ENCODE measurements around the gene ICE2.

ICE2 gene

GRCh38 chr15:60373327-60373726, 105.6 kb downstream of the ICE2 start:
- no peak for ATAC-seq (ENCODE audit: low read depth)
- peaks cover 97% of the 10 kb centered on the region for H3K4me1 ChIP-seq (ENCODE audit: insufficient read depth, poor library complexity, severe bottlenecking)
- no peak for DNase-seq (ENCODE audit: low spot score)
- peak overlapping the region; percentile 99 for H3K27ac ChIP-seq (ENCODE audit: poor library complexity, severe bottlenecking)
- no peaks in the 10 kb centered on the region for H3K9me3 ChIP-seq (ENCODE audit: severe bottlenecking)
- H3K27me3 ChIP-seq (ENCODE audit: insufficient read depth, poor library complexity, severe bottlenecking): no peaks in the 10 kb centered on the region
- no peak overlapping the region for H3K4me3 ChIP-seq (ENCODE audit: severe bottlenecking)
- no peak for TF ChIP-seq CTCF (IDR thresholded peaks at IDR 0.05; ENCODE audit: poor library complexity, severe bottlenecking)
- H3K36me3 ChIP-seq (ENCODE audit: low read depth): peaks cover 97% of the 10 kb centered on the region

DNA sequence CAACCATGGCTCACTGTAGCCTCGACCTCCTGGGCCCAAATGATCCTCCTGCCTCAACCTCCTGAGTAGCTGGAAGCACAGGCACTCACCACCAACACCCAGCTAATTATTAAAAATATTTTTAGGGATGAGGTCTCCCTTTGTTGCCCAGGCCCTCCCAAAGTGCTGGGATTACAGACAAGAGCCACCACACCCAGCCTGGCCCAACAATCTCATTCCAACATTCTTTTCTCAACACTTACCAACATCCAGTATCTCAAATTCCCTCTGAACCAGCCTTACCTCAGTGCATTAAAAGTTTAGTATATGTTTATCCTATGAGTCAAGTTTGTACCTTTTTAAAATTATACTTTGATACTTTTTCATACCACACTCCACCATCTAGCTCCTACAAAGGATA, 106.2 kb downstream of the ICE2 start:
- ATAC-seq (ENCODE audit: low read depth): no peak
- Histone ChIP-seq H3K27ac (ENCODE audit: poor library complexity, severe bottlenecking) (peak overlapping the region; percentile 99), H3K9me3 (ENCODE audit: severe bottlenecking) (no peaks in the 10 kb centered on the region), H3K36me3 (ENCODE audit: low read depth) (peaks cover 94% of the 10 kb centered on the region), H3K4me3 (ENCODE audit: severe bottlenecking) (no peak overlapping the region), H3K4me1 (ENCODE audit: insufficient read depth, poor library complexity, severe bottlenecking) (peaks cover 94% of the 10 kb centered on the region), H3K27me3 (ENCODE audit: insufficient read depth, poor library complexity, severe bottlenecking) (no peaks in the 10 kb centered on the region)
- TF ChIP-seq CTCF (IDR thresholded peaks at IDR 0.05; ENCODE audit: poor library complexity, severe bottlenecking): no peak
- DNase-seq (ENCODE audit: low spot score): no peak

DNA sequence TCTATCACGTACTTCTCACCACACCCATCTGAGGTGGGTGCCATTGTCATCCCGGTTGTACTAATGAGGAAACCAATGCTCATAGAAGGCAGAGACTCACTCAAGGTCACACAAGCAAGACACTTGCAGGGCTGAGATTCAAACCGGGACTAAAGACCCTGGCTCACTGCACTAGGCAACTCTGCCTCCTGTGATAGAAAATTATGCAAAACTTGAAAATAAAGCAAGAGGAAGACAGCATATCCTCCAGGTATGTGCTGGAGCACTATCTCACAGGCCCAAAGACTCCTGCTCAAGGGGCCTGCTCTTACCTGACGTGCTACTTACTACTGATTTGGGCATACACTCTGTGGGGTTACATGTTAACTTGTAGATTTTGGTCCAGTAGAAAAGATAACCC, 106.7 kb downstream of the ICE2 start:
- peak overlapping the region; percentile 99 for H3K27ac ChIP-seq (ENCODE audit: poor library complexity, severe bottlenecking)
- no peak overlapping the region for H3K4me3 ChIP-seq (ENCODE audit: severe bottlenecking)
- no peak for DNase-seq (ENCODE audit: low spot score)
- no peak for TF ChIP-seq CTCF (IDR thresholded peaks at IDR 0.05; ENCODE audit: poor library complexity, severe bottlenecking)
- peak; percentile 1; the same call in 1 of the 3 replicates for ATAC-seq (ENCODE audit: low read depth)
- H3K9me3 ChIP-seq (ENCODE audit: severe bottlenecking): no peaks in the 10 kb centered on the region
- no peaks in the 10 kb centered on the region for H3K27me3 ChIP-seq (ENCODE audit: insufficient read depth, poor library complexity, severe bottlenecking)
- H3K4me1 ChIP-seq (ENCODE audit: insufficient read depth, poor library complexity, severe bottlenecking): peaks cover 88% of the 10 kb centered on the region
- peaks cover 89% of the 10 kb centered on the region for H3K36me3 ChIP-seq (ENCODE audit: low read depth)

DNA sequence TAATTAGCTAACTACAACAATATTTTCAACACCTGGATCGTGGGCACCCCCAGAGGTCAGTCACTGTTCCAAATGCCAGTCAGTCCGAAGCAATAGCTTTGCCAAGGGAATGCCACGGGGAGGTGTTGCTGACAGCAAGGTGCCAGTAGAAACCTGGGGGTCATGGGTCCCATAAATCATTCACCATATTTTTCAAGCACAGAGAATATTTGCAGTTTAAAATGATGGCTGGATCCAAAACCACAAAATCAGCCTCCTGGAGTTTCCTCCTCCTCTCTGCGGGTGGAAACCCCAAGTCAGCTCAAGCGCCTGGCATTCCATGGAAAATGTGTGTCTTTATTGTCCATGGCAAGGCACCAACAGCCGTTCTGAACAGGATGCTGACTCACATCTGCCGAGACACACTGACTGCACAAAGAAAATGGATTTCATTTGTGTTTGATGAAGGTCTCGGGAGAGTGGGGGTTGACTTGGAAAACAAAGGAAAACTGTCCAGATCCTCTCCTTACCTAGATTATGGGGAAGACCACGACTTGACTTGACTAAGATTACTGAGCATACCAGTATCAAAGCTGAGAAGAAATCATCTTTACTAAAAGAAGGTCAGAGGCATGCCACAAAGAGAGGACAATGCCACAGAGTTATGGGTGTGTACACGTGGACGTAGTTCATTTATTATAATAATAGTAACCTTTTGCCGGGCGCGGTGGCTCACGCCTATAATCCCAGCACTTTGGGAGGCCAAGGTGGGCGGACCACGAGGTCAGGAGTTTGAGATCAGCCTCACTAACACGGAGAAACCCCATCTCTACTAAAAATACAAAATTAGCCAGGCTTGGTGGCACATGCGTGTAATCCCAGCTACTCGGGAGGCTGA, 107.5 kb downstream of the ICE2 start:
- H3K36me3 ChIP-seq (ENCODE audit: low read depth): peaks cover 81% of the 10 kb centered on the region
- TF ChIP-seq CTCF (IDR thresholded peaks at IDR 0.05; ENCODE audit: poor library complexity, severe bottlenecking): peak; percentile 30
- no peaks in the 10 kb centered on the region for H3K9me3 ChIP-seq (ENCODE audit: severe bottlenecking)
- no peak overlapping the region for H3K4me3 ChIP-seq (ENCODE audit: severe bottlenecking)
- ATAC-seq (ENCODE audit: low read depth) (peak; percentile 40), DNase-seq (ENCODE audit: low spot score) (peak; percentile 95)
- no peaks in the 10 kb centered on the region for H3K27me3 ChIP-seq (ENCODE audit: insufficient read depth, poor library complexity, severe bottlenecking)
- H3K27ac ChIP-seq (ENCODE audit: poor library complexity, severe bottlenecking): peak overlapping the region; percentile 99
- peaks cover 80% of the 10 kb centered on the region for H3K4me1 ChIP-seq (ENCODE audit: insufficient read depth, poor library complexity, severe bottlenecking)

DNA sequence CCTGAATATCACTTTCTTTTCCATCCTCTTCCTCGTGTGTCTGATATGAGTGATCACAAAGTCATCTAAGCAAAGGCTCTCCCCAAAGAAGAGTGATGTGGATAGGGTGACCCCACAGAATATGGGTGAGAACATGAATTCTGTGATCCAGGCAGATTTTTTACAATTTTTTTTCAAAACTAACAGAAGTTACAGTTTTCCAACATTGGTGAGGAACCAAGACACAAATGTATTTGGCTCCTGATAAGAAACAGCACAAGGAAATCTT, 108.1 kb downstream of the ICE2 start:
- peak overlapping the region; percentile 99 for H3K27ac ChIP-seq (ENCODE audit: poor library complexity, severe bottlenecking)
- DNase-seq (ENCODE audit: low spot score) (no peak), ATAC-seq (ENCODE audit: low read depth) (no peak)
- H3K9me3 ChIP-seq (ENCODE audit: severe bottlenecking): no peaks in the 10 kb centered on the region
- H3K27me3 ChIP-seq (ENCODE audit: insufficient read depth, poor library complexity, severe bottlenecking): no peaks in the 10 kb centered on the region
- no peak overlapping the region for H3K4me3 ChIP-seq (ENCODE audit: severe bottlenecking)
- H3K36me3 ChIP-seq (ENCODE audit: low read depth): peaks cover 75% of the 10 kb centered on the region
- no peak for TF ChIP-seq CTCF (IDR thresholded peaks at IDR 0.05; ENCODE audit: poor library complexity, severe bottlenecking)
- peaks cover 74% of the 10 kb centered on the region for H3K4me1 ChIP-seq (ENCODE audit: insufficient read depth, poor library complexity, severe bottlenecking)

All from RWPE2 (cell line).